Stomach (tissue), 9 donors: ENCODE measurements around the gene LIPA. TPM values are rescaled to one million over a fixed set of nuclear protein-coding genes. Genes with fewer than 3 reads are reported as not detected.

Experiments
- DNase-seq, 2 donors: peaks; one replicate each; pipeline versions ENCODE4 v3.0.0 to v3.0.0-alpha.2; 2013 to 2019
- H3K27ac ChIP-seq, 5 donors: fragments of 200-600 bp in 4 of 5; sonication (generic) in 4 of 5; one replicate each; pipeline ENCODE4 v1.5.1; 2013 to 2019; ENCODE audit warnings: mild to moderate bottlenecking in 1 of 5, moderate library complexity in 1 of 5
- H3K27me3 ChIP-seq, 3 donors: fragments of 200-600 bp; sonication (generic); one replicate each; pipeline ENCODE4 v1.5.1; 2017 to 2019; ENCODE audit warnings: mixed run types in 1 of 3
- H3K36me3 ChIP-seq, 4 donors: fragments of 200-600 bp; sonication (generic); 1 replicate in 3 of 4; 2 replicates in 1 of 4; pipeline ENCODE4 v1.5.1; 2016 to 2019
- H3K4me1 ChIP-seq, 4 donors: fragments of 200-600 bp; sonication (generic); one replicate each; pipeline ENCODE4 v1.5.1; 2016 to 2019
- H3K4me3 ChIP-seq, 4 donors: fragments of 200-600 bp; sonication (generic) in 3 of 4; one replicate each; pipeline ENCODE4 v1.5.1; 2016 to 2019; ENCODE audit warnings: mild to moderate bottlenecking in 1 of 4
- H3K9me3 ChIP-seq, 4 donors: fragments of 200-600 bp; sonication (generic); one replicate each; pipeline ENCODE4 v1.5.1; 2016 to 2019
- EP300 ChIP-seq: sonication (generic); formaldehyde crosslinking; IDR thresholded peaks from one replicate; pipeline ENCODE4 v1.6.1; 2017; ENCODE audit warnings: antibody characterized with exemption
- POLR2A ChIP-seq, 4 donors: fragments of 450-650 bp; IDR thresholded peaks; one replicate each; pipeline ENCODE4 v1.6.1; 2016; ENCODE audit warnings: antibody characterized with exemption in 4 of 4, control low read depth in 2 of 4, mild to moderate bottlenecking in 1 of 4, moderate library complexity in 1 of 4
- POLR2AphosphoS5 ChIP-seq, 3 donors: sonication (generic); formaldehyde crosslinking; IDR thresholded peaks; one replicate each; pipeline ENCODE4 v1.6.1; 2016; ENCODE audit warnings: antibody characterized with exemption in 3 of 3
- WGBS, 5 donors: extraction: QIAGEN DNeasy Blood & Tissue Kit in 3 of 5; methylation state at CpG; one replicate each; pipeline versions ENCODE4 v1.1.5 to v1.1.7; 2013 to 2018; 5-methylcytosine and 5-hydroxymethylcytosine counted together
- intact Hi-C: fragments of 100-400 bp; cut with DNase I; formaldehyde crosslinking; loops from one replicate; pipeline ENCODE4 v1.15.1; 2023; ENCODE audit warnings: low total_unique reads
- polyA plus RNA-seq, 3 donors: library from polyadenylated mRNA; stranded (reverse); fragments of 200-250 nt; gene quantifications; one replicate each; pipeline ENCODE4 v1.2.3, GENCODE V29; 2013
- total RNA-seq, 5 donors: library from RNA; depleted of rRNA; stranded (reverse); fragments of >200 nt; gene quantifications; one replicate each; pipeline versions ENCODE4 v1.1.0 to v1.2.3, GENCODE V29; 2014 to 2016
- TF ChIP-seq, protein P1 (sequence below), 7 experiments: fragments of 450-650 bp in 4 of 7; fragments of 200-600 bp in 3 of 7; sonication (generic) in 3 of 7; IDR thresholded peaks; one replicate each; pipeline ENCODE4 v1.5.1; 2016 to 2019; ENCODE audit warnings: antibody characterized with exemption in 7 of 7, control low read depth in 2 of 7, mild to moderate bottlenecking in 1 of 7
- donor health status: healthy with polysubstance abuse.
- donor health status: Bipolar disorder and iron deficiency.
- donor health status: healthy.

The LIPA gene
- total and polyA plus RNA-seq, 8 donors: 1.8 to 65.9 (median 13.0) TPM

DNA sequence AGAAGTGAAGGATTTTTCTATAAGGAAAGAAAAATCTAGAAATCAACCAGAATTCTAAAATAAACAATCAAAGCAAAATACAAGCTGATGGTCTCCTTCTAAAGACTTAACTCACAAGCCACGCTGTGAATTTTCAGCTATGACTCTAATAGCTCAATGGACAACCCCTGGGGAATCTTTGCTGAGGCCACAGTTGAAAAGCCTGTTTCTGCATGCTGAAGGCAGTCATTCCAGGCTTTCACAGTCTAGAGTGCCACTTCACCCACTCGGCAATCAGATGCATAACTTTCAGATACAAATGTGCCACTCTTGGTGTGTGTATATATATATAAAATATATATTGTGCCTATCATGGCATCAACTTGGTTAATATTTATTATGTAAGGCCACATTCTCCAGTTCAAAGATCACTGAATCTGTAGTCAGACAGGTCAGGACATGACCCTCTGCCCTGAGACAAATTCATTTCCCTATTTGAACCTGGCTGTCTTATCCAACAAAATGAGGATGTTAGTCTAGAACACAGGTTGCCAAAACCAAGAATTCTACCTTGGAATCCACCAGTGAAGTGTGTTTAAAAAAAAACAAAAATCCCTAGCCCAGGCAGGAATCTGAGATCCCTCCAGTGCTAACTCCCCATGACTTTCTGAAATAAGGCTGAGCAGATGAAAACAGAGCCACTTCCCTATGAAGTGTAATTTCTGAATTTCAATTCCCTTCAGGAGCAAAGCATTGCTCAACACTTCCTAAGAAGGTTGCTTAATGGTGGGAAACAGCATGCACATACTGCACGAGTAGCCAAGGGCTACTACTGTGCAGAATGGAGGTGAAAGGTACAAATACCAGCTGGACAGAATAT is 9.9 kb downstream of the LIPA start:
- H3K36me3 ChIP-seq: peaks cover 0 to 39% (median 23%) of the 10 kb centered on the region in 4 donors
- peak overlapping the region in 1 of 5 donors; percentile 18 for H3K27ac ChIP-seq
- H3K27me3 ChIP-seq: no peaks in the 10 kb centered on the region
- WGBS, 5 donors: 73 to 86% (median 76%) methylated on average over 3 of the region's 3 CpGs
- no peak for DNase-seq
- intact Hi-C loops: no loop called here
- peaks cover 0 to 9% (median 0%) of the 10 kb centered on the region in 4 donors for H3K4me1 ChIP-seq
- no peak overlapping the region for H3K4me3 ChIP-seq
- H3K9me3 ChIP-seq: no peaks in the 10 kb centered on the region
- TF ChIP-seq EP300 (no peak), POLR2AphosphoS5 (IDR thresholded peaks at IDR 0.05) (peak in 1 of 3 donors; percentile 26), POLR2A (IDR thresholded peaks at IDR 0.05) (no peak)
- TF ChIP-seq, protein P1, sequence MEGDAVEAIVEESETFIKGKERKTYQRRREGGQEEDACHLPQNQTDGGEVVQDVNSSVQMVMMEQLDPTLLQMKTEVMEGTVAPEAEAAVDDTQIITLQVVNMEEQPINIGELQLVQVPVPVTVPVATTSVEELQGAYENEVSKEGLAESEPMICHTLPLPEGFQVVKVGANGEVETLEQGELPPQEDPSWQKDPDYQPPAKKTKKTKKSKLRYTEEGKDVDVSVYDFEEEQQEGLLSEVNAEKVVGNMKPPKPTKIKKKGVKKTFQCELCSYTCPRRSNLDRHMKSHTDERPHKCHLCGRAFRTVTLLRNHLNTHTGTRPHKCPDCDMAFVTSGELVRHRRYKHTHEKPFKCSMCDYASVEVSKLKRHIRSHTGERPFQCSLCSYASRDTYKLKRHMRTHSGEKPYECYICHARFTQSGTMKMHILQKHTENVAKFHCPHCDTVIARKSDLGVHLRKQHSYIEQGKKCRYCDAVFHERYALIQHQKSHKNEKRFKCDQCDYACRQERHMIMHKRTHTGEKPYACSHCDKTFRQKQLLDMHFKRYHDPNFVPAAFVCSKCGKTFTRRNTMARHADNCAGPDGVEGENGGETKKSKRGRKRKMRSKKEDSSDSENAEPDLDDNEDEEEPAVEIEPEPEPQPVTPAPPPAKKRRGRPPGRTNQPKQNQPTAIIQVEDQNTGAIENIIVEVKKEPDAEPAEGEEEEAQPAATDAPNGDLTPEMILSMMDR (IDR thresholded peaks at IDR 0.05): no peak

DNA sequence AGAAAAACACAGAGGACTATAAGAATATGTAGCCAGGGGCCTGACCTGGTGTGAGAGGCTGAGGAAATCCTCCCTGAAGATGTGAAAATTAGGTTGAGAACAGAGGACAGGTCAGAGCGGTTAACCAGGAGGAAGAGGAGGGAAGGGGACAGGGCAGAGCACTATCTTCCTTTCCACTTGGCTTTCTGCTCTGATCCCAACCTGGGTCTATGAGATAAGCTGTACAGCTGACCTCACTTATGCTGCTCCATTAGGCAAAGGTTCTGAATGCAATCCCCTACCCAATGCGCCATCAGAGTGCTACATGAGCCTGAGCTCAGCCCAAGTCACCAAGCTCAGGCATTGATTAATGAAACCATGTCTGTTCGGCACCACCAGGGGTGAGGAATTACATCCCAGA is 10.5 kb downstream of the LIPA start:
- Histone ChIP-seq H3K36me3 (peaks cover 0 to 42% (median 23%) of the 10 kb centered on the region in 4 donors), H3K27ac (no peak overlapping the region), H3K9me3 (no peaks in the 10 kb centered on the region), H3K27me3 (no peaks in the 10 kb centered on the region), H3K4me3 (no peak overlapping the region), H3K4me1 (peaks cover 0 to 9% (median 0%) of the 10 kb centered on the region in 4 donors)
- WGBS, 5 donors: 89 to 98% (median 92%) methylated on average over 3 of the region's 3 CpGs
- TF ChIP-seq, protein P1 (IDR thresholded peaks at IDR 0.05): no peak
- no peak for TF ChIP-seq EP300
- TF ChIP-seq POLR2AphosphoS5 (IDR thresholded peaks at IDR 0.05): no peak
- TF ChIP-seq POLR2A (IDR thresholded peaks at IDR 0.05): no peak
- DNase-seq: no peak
- intact Hi-C loops: no loop called here

DNA sequence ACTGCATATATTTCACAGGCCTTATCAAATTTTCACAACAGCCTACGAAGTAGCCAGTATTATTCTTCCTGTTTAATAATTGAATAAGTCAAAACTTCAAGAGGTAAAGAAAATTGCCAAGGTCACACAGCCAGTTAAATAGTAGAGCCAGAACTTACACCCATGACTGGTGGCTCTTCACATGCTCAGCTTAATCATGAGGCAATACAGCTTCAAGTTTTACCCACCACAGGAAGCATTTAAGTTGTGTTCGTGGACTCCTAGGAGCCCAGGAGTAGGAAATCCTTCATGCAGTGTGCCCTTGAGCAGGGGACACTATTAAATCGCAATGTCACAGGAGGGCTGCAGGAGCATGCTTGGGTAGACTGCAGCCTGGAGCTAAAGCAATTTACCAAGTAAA is 11.1 kb downstream of the LIPA start:
- H3K27ac ChIP-seq: no peak overlapping the region
- H3K36me3 ChIP-seq: peaks cover 0 to 42% (median 24%) of the 10 kb centered on the region in 4 donors
- DNase-seq: no peak
- TF ChIP-seq, protein P1 (IDR thresholded peaks at IDR 0.05): no peak
- no peak for TF ChIP-seq POLR2AphosphoS5 (IDR thresholded peaks at IDR 0.05)
- no peak for TF ChIP-seq POLR2A (IDR thresholded peaks at IDR 0.05)
- no peak for TF ChIP-seq EP300
- 82 to 91% (median 87%) methylated on average over 3 of the region's 3 CpGs for WGBS, 5 donors
- no peak overlapping the region for H3K4me3 ChIP-seq
- peaks cover 0 to 9% (median 0%) of the 10 kb centered on the region in 4 donors for H3K4me1 ChIP-seq
- intact Hi-C loops: no loop called here
- H3K9me3 ChIP-seq: no peaks in the 10 kb centered on the region
- H3K27me3 ChIP-seq: no peaks in the 10 kb centered on the region

DNA sequence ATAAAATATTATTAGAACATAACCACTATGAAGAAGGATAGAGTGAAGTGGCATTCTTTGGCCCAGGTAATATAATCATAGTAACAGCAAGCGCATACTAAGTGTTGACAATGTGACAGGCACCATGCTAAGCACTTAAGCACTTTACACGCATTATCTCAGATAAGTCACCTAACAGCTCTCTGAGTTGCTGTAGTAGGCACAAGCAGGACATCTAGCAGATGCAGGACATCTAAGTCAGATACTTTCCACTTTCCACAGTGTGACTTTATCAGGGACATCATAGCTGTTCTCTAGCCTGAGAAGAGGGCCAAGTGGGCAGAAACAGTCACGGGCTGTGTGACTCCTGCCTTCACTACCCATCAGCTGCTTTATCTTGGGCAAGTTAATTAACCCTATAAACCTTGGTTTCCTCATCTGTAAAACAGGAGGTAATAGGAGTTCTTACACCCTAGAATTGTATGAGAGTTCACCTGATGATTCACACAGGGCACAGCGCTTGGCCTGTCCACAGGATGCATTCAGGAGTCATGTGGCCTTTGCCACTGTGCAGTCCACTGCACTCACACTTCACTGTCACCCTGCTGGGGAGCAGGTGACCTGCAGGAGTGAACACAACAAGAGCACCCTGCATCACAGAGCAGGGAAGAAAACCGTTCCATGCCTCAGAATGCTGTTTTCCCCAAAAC is 12.5 kb downstream of the LIPA start:
- peaks cover 0 to 9% (median 0%) of the 10 kb centered on the region in 4 donors for H3K4me1 ChIP-seq
- DNase-seq: no peak

More for the DNA sequence above, 12.5 kb downstream of the LIPA start:
- 77 to 89% (median 87%) methylated on average over 5 of the region's 5 CpGs for WGBS, 5 donors
- intact Hi-C loops: no loop called here
- Histone ChIP-seq H3K27me3 (no peaks in the 10 kb centered on the region), H3K4me3 (no peak overlapping the region), H3K9me3 (no peaks in the 10 kb centered on the region), H3K27ac (no peak overlapping the region), H3K36me3 (peaks cover 0 to 49% (median 32%) of the 10 kb centered on the region in 4 donors)
- TF ChIP-seq POLR2AphosphoS5 (IDR thresholded peaks at IDR 0.05): no peak
- no peak for TF ChIP-seq EP300
- no peak for TF ChIP-seq POLR2A (IDR thresholded peaks at IDR 0.05)
- TF ChIP-seq, protein P1 (IDR thresholded peaks at IDR 0.05): no peak
